Transverse colon (tissue), 4 donors: ENCODE data around the gene LIPI.

Source experiments
- CTCF ChIP-seq, 5 experiments: fragments of 200-600 bp in 3 of 5; fragments of 450-650 bp in 2 of 5; sonication (generic) in 3 of 5; IDR thresholded peaks; 1 replicate in 2 of 5; 2 replicates in 3 of 5; pipeline ENCODE4 v1.5.1; 2016 to 2017; ENCODE audit warnings: antibody characterized with exemption in 5 of 5, inconsistent platforms in 3 of 5, mild to moderate bottlenecking in 2 of 5, moderate library complexity in 1 of 5
- POLR2AphosphoS5 ChIP-seq, 3 donors: sonication (generic); formaldehyde crosslinking; IDR thresholded peaks; one replicate each; pipeline ENCODE4 v1.6.1; 2016; ENCODE audit warnings: antibody characterized with exemption in 3 of 3

DNA sequence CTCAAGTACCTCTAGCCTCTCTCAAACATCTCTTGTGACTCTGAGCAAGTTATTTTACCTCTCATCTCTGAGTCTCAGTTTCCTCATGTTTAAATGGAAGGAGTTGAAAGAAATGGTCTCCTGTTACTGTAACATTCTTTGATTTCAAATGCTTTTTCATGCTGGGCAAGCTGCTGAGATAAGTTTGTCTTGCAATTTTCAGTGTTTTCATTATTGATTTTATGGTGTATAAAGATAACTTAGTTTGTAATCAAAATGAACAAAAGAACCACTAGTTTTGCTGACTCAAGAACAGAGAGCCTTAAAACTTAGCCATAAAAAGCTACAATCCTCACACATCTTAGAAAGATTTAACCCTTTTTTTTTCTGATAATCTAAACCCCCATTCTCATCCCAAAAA, 4.5 kb downstream of the LIPI start:
- no peak for TF ChIP-seq CTCF (IDR thresholded peaks at IDR 0.05)
- no peak for TF ChIP-seq POLR2AphosphoS5 (IDR thresholded peaks at IDR 0.05)
